Endothelial cell of umbilical vein (primary cell): ENCODE results near the gene MPDU1.

ENCODE experiments used
- EZH2 ChIP-seq: IDR thresholded peaks from 2 replicates; pipeline ENCODE4 v1.6.1; 2012; ENCODE audit warnings: borderline replicate concordance, low read depth, mild to moderate bottlenecking, moderate library complexity, low read length, inconsistent platforms; ENCODE audit not compliant: severe bottlenecking
- FOS ChIP-seq: IDR thresholded peaks from 2 replicates; pipeline ENCODE4 v1.6.1; 2011; ENCODE audit warnings: mild to moderate bottlenecking, low read length, moderate library complexity, borderline replicate concordance; ENCODE audit not compliant: insufficient read depth
- GATA2 ChIP-seq: IDR thresholded peaks from 2 replicates; pipeline ENCODE4 v1.7.0; 2011; ENCODE audit warnings: low read depth, mild to moderate bottlenecking, moderate library complexity, mixed read lengths, low read length; ENCODE audit not compliant: insufficient read length, insufficient read depth
- JUN ChIP-seq: IDR thresholded peaks from 2 replicates; pipeline ENCODE4 v1.6.1; 2011; ENCODE audit warnings: borderline replicate concordance, low read depth; ENCODE audit not compliant: insufficient read length, insufficient read depth
- MAX ChIP-seq: IDR thresholded peaks from 2 replicates; pipeline ENCODE4 v1.6.1; 2011; ENCODE audit not compliant: insufficient read depth, insufficient read length
- POLR2A ChIP-seq: IDR thresholded peaks from 2 replicates; pipeline ENCODE4 v1.6.1; 2012; ENCODE audit warnings: low read depth, mild to moderate bottlenecking, control low read depth, low read length
- POLR2AphosphoS5 ChIP-seq: IDR thresholded peaks from 2 replicates; pipeline ENCODE4 v1.6.1; 2012; ENCODE audit warnings: low read depth, mild to moderate bottlenecking, control low read depth, low read length, moderate library complexity; ENCODE audit not compliant: insufficient read depth
- TF ChIP-seq, protein P1 (sequence below), 2 donors: IDR thresholded peaks; 1 replicate in 1 of 2; 2 replicates in 1 of 2; pipeline ENCODE4 v1.5.1; 2011; ENCODE audit warnings: low read length in 2 of 2, mild to moderate bottlenecking in 2 of 2, moderate library complexity in 2 of 2, control low read depth in 1 of 2, inconsistent platforms in 1 of 2, low read depth in 1 of 2; ENCODE audit not compliant: insufficient read depth in 1 of 2; ENCODE audit errors: extremely low read depth in 1 of 2

DNA sequence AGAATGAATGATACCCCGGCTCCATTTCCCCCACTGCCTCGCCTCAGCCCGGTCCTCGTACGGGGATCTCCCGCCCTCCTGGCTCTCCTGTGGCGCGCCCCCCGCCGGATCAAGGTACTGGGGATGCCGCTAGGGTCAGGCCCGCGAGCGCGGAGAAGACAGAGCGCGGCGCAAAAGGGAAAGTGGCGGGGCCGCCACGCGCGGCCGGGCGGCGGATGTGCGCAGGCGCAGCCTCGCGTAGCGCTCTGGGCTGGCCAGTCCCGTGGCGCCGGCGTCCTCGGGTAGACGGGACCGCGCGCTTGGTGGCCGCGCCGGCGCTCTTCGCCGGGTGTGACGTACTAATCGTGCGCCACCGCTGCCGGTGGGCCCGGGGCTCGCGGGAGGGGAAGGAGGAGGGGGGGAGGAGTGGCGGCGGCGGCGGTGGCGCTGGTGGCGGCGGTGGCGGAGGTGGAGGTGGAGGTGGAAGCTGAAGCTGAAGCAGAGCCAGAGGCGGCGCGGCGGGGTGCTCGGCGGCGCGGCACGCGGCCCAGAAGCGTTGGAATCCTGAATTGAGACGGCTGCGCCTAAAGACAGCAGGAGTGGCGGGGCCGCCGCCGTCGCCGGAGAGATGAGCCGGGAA, 22.0 kb upstream of the MPDU1 start, which contains the start of gene SENP3:
- TF ChIP-seq POLR2AphosphoS5 (peak; percentile 69), FOS (no peak), JUN (no peak), MAX (peak; percentile 4), POLR2A (no peak), EZH2 (no peak), GATA2 (no peak)
- TF ChIP-seq, protein P1, sequence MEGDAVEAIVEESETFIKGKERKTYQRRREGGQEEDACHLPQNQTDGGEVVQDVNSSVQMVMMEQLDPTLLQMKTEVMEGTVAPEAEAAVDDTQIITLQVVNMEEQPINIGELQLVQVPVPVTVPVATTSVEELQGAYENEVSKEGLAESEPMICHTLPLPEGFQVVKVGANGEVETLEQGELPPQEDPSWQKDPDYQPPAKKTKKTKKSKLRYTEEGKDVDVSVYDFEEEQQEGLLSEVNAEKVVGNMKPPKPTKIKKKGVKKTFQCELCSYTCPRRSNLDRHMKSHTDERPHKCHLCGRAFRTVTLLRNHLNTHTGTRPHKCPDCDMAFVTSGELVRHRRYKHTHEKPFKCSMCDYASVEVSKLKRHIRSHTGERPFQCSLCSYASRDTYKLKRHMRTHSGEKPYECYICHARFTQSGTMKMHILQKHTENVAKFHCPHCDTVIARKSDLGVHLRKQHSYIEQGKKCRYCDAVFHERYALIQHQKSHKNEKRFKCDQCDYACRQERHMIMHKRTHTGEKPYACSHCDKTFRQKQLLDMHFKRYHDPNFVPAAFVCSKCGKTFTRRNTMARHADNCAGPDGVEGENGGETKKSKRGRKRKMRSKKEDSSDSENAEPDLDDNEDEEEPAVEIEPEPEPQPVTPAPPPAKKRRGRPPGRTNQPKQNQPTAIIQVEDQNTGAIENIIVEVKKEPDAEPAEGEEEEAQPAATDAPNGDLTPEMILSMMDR (IDR thresholded peaks at IDR 0.05; ENCODE audit: extremely low read depth in 1 of 2, insufficient read depth in 1 of 2, low read depth in 1 of 2, low read length in 2 of 2): no peak
